PC-9 (cell line): ENCODE results near the gene PIP5K1B. TPM values are rescaled to one million over a fixed set of nuclear protein-coding genes. Genes with fewer than 3 reads are reported as not detected.

ENCODE experiments used
- BruUV-seq: library from RNA; stranded (reverse); fragments of 400-500 nt; replicated peaks from 2 replicates; lab custom pipeline; 2021; lab: Mats Ljungman, UMichigan
- CTCF ChIA-PET: fragments of 300-600 bp; sonication (Branson Sonifier 250); formaldehyde crosslinking; loops from one replicate; lab custom pipeline; 2022; ENCODE audit warnings: antibody characterized with exemption; lab: Charles Lee
- POLR2A ChIA-PET: fragments of 300-600 bp; sonication (Branson Sonifier 250); formaldehyde crosslinking; loops from one replicate; lab custom pipeline; 2022; ENCODE audit warnings: antibody characterized with exemption; ENCODE audit not compliant: unreplicated experiment; lab: Charles Lee
- DNase-seq, 2 experiments: peaks; one replicate each; pipeline versions ENCODE4 v3.0.0 to v3.0.0-alpha.2; 2015 to 2022; ENCODE audit warnings: mixed read lengths in 1 of 2
- H2AFZ ChIP-seq: fragments of 200-600 bp; sonication (generic); 2 replicates; pipeline ENCODE4 v1.8.1; 2017; ENCODE audit warnings: antibody characterized with exemption
- H3F3A ChIP-seq: fragments of 200-600 bp; sonication (generic); 2 replicates; pipeline ENCODE4 v1.8.1; 2017; ENCODE audit warnings: antibody characterized with exemption, mild to moderate bottlenecking, low read depth; ENCODE audit not compliant: insufficient read depth
- H3K27ac ChIP-seq: fragments of 200-600 bp; sonication (generic); 2 replicates; pipeline ENCODE4 v1.6.1; 2016; ENCODE audit warnings: mixed run types
- H3K27me3 ChIP-seq: fragments of 200-600 bp; sonication (generic); 2 replicates; pipeline ENCODE4 v1.6.1; 2016; ENCODE audit warnings: low read depth, mixed run types; ENCODE audit not compliant: insufficient read depth
- H3K36me3 ChIP-seq: fragments of 200-600 bp; sonication (generic); 2 replicates; pipeline ENCODE4 v1.6.1; 2016; ENCODE audit warnings: low read depth, mixed run types
- H3K4me1 ChIP-seq: fragments of 200-600 bp; sonication (generic); replicated peaks from 2 replicates; pipeline ENCODE4 v1.6.1; 2016; ENCODE audit warnings: mixed run types; ENCODE audit not compliant: insufficient read depth
- H3K4me2 ChIP-seq: fragments of 200-600 bp; sonication (generic); 2 replicates; pipeline ENCODE4 v1.6.1; 2017; ENCODE audit warnings: mixed run types
- H3K4me3 ChIP-seq: fragments of 200-600 bp; sonication (generic); 2 replicates; pipeline ENCODE4 v1.6.1; 2016; ENCODE audit warnings: mixed run types
- H3K79me2 ChIP-seq: fragments of 200-600 bp; sonication (generic); 2 replicates; pipeline ENCODE4 v1.6.1; 2017; ENCODE audit warnings: low read depth, mixed run types
- H3K9me2 ChIP-seq: fragments of 200-600 bp; sonication (generic); 2 replicates; pipeline ENCODE4 v1.8.1; 2017; ENCODE audit warnings: mild to moderate bottlenecking; ENCODE audit not compliant: insufficient read depth
- H3K9me3 ChIP-seq: fragments of 200-600 bp; sonication (generic); 2 replicates; pipeline ENCODE4 v1.8.1; 2016; ENCODE audit warnings: low read depth; ENCODE audit not compliant: insufficient read depth
- H4K20me1 ChIP-seq: fragments of 200-600 bp; sonication (generic); 2 replicates; pipeline ENCODE4 v1.8.1; 2017; ENCODE audit not compliant: insufficient read depth
- CTCF ChIP-seq: fragments of 200-600 bp; sonication (generic); conservative IDR thresholded peaks from 2 replicates; pipeline ENCODE4 v1.6.1; 2017; ENCODE audit warnings: mixed run types, antibody characterized with exemption, mild to moderate bottlenecking, moderate library complexity
- EZH2 ChIP-seq: fragments of 200-600 bp; sonication (generic); IDR thresholded peaks from 2 replicates; pipeline ENCODE4 v1.8.0; 2017; ENCODE audit warnings: antibody characterized with exemption, low read depth
- intact Hi-C: fragments of 100-400 bp; cut with micrococcal nuclease; formaldehyde crosslinking; loops from one replicate; pipeline ENCODE4 v1.10.0; 2022; ENCODE audit not compliant: unreplicated experiment
- total RNA-seq: library from RNA; stranded (reverse); gene quantifications from 2 replicates; pipeline ENCODE4 v1.2.3, GENCODE V29; 2021

The PIP5K1B gene
- total RNA-seq, 1 experiment from 2014 or later = not detected

DNA sequence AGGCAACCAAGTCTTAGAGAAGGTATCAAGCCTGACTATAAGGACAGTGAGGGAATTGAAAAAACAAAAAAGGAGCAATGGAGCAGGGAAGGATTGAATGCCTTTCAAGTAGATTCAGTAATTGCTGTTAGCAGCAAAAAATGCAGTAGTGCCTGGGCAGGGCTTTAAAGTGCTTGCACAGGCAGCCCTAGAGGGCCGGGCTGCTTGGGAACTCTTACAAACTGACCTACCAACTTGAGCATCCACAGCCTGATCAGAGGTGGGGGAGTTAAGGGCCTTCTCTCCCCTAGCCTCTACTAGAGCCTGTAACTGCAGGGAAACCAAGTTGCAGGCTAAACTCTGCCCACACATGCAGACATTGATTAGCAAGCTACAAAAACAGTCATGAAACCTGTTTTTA, 349.9 kb downstream of the PIP5K1B start:
- no peaks in the 10 kb centered on the region for H3K9me2 ChIP-seq
- H2AFZ ChIP-seq = no peak overlapping the region
- no peaks in the 10 kb centered on the region for H3F3A ChIP-seq
- no peaks in the 10 kb centered on the region for H3K27me3 ChIP-seq
- no peak overlapping the region for H3K27ac ChIP-seq
- no TSS peak for BruUV-seq
- intact Hi-C loops = loop anchor here (1.0 to 5.0 kb wide), 5 partner anchors 65 to 492 kb away; partner anchors contain the start of gene TJP2
- no peak for DNase-seq
- no peaks in the 10 kb centered on the region for H3K4me1 ChIP-seq
- no peak overlapping the region for H3K4me3 ChIP-seq
- H3K9me3 ChIP-seq = no peaks in the 10 kb centered on the region
- H3K79me2 ChIP-seq = no peaks in the 10 kb centered on the region
- POLR2A ChIA-PET = no interaction called here
- no peak overlapping the region for H3K4me2 ChIP-seq
- no peak for TF ChIP-seq EZH2
- TF ChIP-seq CTCF = no peak
- no peaks in the 10 kb centered on the region for H3K36me3 ChIP-seq
- H4K20me1 ChIP-seq = no peaks in the 10 kb centered on the region
- CTCF ChIA-PET = interaction anchor here (0.6 kb wide), 1 partner anchor 309 kb away, joined by 3 read pairs; no protein-coding TSS in a partner anchor

DNA sequence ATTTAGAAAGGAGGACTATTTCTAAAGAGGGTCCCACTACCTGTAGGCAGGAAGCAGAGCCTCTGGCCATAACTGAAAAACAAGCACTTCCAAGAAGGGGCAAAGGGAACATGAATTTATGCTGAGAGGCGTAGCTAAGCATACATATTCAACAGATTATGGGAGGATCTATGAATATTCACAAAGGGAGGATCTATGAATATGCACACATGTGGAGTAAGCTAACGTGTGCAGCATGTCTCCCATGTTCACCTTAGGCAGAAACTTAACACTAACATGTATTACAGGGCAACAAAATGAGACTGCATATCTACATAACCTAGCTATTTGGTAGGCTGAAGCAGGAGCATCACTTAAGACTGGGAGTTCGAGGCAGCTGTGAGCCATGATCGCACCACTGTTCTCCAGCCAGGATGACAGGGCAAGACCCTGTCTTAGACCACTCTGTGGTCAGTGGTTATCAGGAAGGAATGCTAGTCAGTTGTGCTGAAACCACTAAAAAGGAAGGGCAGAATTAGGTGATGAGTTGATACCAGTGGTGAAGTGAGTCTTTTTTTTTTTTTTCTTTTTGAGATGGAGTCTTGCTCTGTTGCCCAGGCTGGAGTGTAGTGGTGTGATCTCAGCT, 351.3 kb downstream of the PIP5K1B start:
- Histone ChIP-seq H3K9me3 (no peaks in the 10 kb centered on the region), H3K27ac (no peak overlapping the region), H2AFZ (no peak overlapping the region), H3K4me1 (no peaks in the 10 kb centered on the region), H3K36me3 (no peaks in the 10 kb centered on the region), H3K27me3 (no peaks in the 10 kb centered on the region), H3K4me3 (no peak overlapping the region), H4K20me1 (no peaks in the 10 kb centered on the region), H3K4me2 (no peak overlapping the region), H3K79me2 (no peaks in the 10 kb centered on the region), H3K9me2 (no peaks in the 10 kb centered on the region), H3F3A (no peaks in the 10 kb centered on the region)
- no peak for DNase-seq
- TF ChIP-seq EZH2 = no peak
- no peak for TF ChIP-seq CTCF
- no TSS peak for BruUV-seq
- CTCF ChIA-PET = no interaction called here
- intact Hi-C loops = loop anchor here (5.0 kb wide), 1 partner anchor 341 kb away; no protein-coding TSS in a partner anchor
- POLR2A ChIA-PET = no interaction called here

- Histone ChIP-seq H3K27ac (no peak overlapping the region), H3K9me2 (no peaks in the 10 kb centered on the region), H3K9me3 (no peaks in the 10 kb centered on the region), H3K4me3 (no peak overlapping the region), H3K79me2 (no peaks in the 10 kb centered on the region), H3K36me3 (no peaks in the 10 kb centered on the region), H4K20me1 (no peaks in the 10 kb centered on the region), H3F3A (no peaks in the 10 kb centered on the region), H3K4me2 (no peak overlapping the region), H3K27me3 (no peaks in the 10 kb centered on the region), H3K4me1 (no peaks in the 10 kb centered on the region), H2AFZ (no peak overlapping the region)
- no peak for DNase-seq
- ChIA-PET POLR2A (no interaction called here), CTCF (no interaction called here)
- intact Hi-C loops = loop anchor here (5.0 kb wide), 1 partner anchor 339 kb away; no protein-coding TSS in a partner anchor
- TF ChIP-seq EZH2 = no peak
- TF ChIP-seq CTCF = no peak
- BruUV-seq = no TSS peak
Observed at GRCh38 chr9:69058101-69058500, 353.1 kb downstream of the PIP5K1B start.

Other genes starting within 250 kb of the PIP5K1B start
- not detected in 2 replicates for gene TMEM252, start 164.4 kb upstream of the PIP5K1B start, total RNA-seq